NCI-H146 treated with DMSO at 0.1 percent for 48 hours (cell line): ENCODE measurements around the gene HLX.

Source experiments
- DNase-seq: peaks from one replicate; lab custom pipeline; 2025; ENCODE audit not compliant: unreplicated experiment; lab: John Stamatoyannopoulos, UW

The HLX gene

DNA sequence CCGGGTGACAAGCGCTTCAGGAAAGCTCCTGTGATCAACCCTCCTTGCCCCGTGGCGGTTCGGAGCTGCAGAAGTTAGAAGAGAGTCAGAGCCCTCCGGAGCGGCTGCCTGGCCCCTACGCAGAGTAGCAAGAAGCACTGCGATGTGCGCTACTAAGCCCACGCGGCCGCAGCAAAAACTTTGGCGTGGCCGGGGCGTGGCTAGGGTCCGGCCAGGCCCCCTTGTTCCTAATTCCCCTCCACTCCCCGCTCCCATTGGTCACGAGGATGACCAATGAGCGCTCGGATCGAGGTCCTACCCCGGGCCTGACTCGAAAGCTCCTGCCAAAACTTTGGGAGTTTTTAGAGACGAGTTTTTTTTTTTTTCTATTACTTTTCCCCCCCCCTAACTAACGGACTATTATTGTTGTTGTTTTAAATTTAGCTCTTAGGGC lies at the start of gene HLX:
Gene HLX, plus strand, starts transcription at position 368 of the 433 bp plus-strand sequence. CDS start 415 bp downstream, outside the sequence.
- no peak for DNase-seq

DNA sequence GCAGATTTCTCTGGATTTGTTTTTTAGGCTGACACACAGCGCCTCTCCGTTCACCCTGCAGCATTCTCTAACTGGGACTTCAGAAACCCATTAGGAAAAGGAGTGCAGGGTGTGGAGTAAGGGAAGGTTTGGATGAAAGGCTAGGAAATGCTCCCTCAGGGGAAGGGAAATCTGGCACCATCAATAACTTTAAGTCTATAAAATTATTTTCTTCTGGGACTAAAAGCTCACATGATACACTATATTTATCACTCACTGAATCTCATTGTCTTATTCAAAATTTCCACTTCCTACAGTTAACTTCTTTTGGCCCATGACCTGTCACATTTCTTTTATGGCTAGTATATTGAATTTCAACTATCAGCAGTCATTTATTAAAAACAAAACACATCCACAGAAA lies 45.8 kb upstream of the HLX start:
- DNase-seq, result no peak

DNA sequence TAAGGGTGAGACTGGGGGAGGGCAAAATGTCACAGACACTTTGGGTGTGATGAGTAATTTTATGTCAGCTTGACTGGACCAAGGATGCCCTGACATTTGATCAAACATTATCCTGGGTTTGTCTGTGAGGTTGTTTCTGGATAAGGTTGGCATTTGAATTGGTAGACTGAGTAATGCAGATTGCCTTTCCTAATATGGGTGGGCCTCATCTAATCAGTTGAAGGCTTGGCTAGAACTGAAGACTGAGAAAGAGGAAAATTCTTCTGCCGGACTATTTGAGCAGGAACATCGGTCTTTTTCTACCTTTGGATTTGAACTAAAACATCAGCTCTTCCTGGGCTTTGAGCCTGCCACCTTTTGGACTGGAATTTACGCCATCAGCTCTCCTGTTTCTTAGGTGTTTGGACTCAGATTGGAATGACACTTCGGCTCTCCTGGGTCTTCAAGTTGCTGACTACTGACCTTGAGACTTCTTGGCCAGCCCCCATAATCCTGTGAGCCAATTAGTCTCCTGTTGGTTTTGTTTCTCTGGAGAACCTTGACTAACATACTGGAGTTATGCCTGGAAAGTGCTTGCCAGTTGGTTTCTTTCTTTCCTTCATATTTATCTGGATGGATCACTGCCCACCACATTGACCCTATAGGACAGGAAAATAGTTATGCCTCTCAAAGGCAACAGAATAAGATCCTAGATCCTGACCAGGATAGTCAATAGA lies 44.9 kb upstream of the HLX start:
- no peak for DNase-seq

- DNase-seq, result no peak
Observed at GRCh38 chr1:220838578-220838977, 40.7 kb upstream of the HLX start.

DNA sequence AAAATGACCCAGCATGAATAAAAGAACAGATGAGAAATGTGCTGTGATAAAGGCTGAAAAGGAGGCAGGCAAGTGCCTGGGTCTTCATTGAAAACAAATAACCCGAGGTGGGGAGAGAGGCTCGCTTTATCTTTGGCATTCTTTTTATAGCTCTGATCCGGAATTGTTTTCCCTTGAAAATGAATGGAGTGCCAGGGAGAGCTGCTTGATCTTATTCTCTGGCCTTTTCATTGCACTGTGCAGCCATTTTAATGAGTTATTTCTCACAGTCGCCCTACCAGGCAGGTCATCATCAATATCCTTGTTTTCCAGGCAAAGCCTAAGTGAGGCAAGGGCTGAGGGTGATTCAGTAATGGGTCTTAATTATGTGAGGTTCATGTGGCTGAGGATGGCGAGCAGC lies 39.8 kb upstream of the HLX start:
- no peak for DNase-seq

- no peak for DNase-seq
Observed at GRCh38 chr1:220841293-220841692, 38.0 kb upstream of the HLX start.

GRCh38 chr1:220843481-220844011 lies 35.7 kb upstream of the HLX start:
- no peak for DNase-seq

DNA sequence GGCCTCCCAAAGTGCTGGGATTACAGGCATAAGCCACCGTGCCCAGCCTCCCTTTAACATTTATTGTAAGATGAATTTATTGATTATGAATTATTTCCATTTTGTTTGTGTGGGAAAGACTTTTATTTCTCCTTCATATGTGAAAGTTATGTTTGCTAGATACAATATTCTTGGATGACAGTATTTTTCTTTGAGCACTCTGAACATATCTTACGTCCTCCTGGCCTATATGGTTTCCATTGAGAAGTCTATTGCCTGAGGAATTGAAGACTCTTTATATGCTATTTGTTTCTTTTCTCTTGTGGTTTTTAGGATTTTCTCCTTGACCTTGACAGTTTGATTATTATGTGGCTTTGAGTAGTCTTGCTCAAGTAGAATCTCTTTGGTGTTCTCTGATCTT lies 26.8 kb upstream of the HLX start:
- no peak for DNase-seq

- DNase-seq, result no peak
Observed at GRCh38 chr1:220872296-220872695, 6.9 kb upstream of the HLX start.

GRCh38 chr1:220873087-220873486 lies 6.2 kb upstream of the HLX start:
- DNase-seq, result no peak

GRCh38 chr1:220873868-220874655 lies 5.2 kb upstream of the HLX start:
- no peak for DNase-seq

GRCh38 chr1:220875260-220875659 lies 4.0 kb upstream of the HLX start:
- DNase-seq, result no peak

DNA sequence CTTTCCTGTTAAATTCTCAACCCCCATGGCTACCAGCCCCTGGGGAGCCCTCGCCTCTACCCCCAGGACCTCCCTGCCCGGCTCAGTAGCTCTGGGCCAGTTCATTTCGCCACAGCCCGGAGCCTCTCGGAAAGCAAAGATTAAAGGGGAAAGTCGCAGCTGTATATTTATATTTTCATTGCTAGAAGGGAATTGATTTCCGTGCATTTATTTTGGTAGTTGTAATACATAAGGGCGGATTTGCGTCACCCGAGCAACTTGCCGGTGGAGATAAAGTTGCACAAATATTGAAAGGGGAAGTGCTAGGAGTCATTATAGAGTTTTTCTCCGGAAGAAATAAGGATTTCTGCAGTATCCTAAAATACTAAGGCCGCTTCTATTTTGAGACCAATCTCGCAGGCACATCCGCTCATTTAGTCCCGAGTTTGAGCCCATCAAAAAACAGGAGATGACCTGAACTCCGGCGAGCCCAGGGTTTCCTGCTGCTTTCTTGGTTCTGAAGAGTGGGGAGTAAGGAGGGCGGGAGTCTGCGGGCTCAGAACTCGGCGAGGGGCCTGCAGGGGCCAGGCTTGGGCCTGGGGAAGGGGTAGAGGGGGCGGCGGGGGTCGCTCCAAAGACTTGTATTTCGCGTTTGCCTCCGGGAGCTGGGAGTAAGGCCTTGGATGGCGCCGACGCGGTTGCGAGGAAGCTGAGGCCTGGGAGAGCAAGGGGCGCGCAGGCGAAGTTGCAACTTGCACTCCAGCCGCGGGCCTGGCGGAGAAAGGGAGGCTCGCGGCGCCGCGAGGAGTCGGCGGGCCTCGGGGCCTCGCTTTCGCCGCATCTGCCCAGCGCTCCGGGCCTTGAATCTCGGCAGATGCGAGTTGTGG lies 2.5 kb upstream of the HLX start:
- no peak for DNase-seq

GRCh38 chr1:220877377-220878095 lies 1.7 kb upstream of the HLX start:
- no peak for DNase-seq

- DNase-seq, result no peak
Observed at GRCh38 chr1:220878191-220879075, 810 bp upstream of the HLX start.

- no peak for DNase-seq
Observed at GRCh38 chr1:220879509-220880361, 492 bp downstream of the HLX start.

- no peak for DNase-seq
Observed at GRCh38 chr1:220880362-220880670, 1.1 kb downstream of the HLX start.

GRCh38 chr1:220880726-220881506 lies 1.7 kb downstream of the HLX start:
- no peak for DNase-seq
